HG03135 (cell line): ENCODE results near the gene SMURF1.

Experiments used
- ATAC-seq: cut with Tn5 transposase; IDR thresholded peaks from one replicate; pipeline ENCODE4 v1.9.1; 2021; ENCODE audit warnings: mild to moderate bottlenecking, moderate library complexity; ENCODE audit not compliant: unreplicated experiment

Gene SMURF1

GRCh38 chr7:99141841-99142726, 1.8 kb downstream of the SMURF1 start:
- ATAC-seq: no peak

DNA sequence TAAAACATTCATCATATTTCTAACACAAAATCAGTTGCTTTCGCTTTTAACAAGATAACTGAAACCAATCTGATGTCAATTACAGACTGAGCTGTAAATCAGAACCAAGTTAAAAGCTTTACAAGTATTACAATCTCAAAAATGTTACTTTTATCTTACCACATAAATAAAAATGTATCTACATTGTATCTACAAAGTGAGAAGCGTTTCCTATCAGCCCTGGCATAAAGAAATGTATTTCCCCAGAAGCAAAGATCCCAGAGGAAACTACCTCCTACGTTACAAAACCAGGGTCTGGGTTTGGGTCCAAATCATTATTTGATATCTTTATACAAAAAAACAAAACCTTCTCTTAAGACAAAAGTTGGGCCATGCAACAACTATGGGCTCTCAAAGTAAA, 2.6 kb downstream of the SMURF1 start:
- ATAC-seq: no peak

- no peak for ATAC-seq
Observed at GRCh38 chr7:99140813-99141212, 3.1 kb downstream of the SMURF1 start.

GRCh38 chr7:99139036-99139435, 4.9 kb downstream of the SMURF1 start:
- no peak for ATAC-seq

DNA sequence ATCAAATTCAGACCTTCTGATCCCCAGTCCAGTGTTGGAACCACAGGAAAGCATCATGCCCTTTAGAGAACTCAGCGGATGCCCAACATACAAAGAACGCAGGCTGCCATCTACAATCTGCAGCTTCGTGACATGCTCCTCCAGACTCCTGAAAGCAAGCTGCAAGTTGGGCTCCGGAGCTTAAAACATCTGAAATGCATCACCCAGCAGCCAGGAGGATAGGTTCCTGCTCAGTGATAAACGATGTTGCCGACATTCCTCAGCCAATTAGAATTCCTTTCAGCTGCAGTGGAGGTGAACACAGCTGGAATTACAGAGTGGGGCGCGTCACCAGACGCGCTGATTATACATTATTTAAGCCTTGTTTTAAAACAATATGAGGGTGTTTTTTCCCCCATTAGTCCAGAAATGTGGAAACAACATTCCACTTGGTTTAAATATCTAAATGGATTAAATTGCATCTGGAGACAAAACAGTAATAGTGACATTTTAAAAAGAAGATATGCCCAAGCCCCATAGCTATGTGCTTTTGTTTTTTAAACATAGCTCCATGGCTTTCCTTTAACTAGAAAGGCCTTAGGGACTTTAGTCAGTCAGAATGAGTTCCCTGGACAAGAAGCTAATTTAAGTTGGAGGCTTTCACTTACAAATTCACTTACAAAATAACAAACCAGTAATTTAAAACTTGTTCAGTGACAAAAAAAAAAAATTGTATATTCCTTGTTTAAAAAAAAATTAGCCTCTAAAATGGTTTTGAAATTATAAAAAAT, 6.3 kb downstream of the SMURF1 start:
- no peak for ATAC-seq

- no peak for ATAC-seq
Observed at GRCh38 chr7:99135938-99136337, 8.0 kb downstream of the SMURF1 start.

DNA sequence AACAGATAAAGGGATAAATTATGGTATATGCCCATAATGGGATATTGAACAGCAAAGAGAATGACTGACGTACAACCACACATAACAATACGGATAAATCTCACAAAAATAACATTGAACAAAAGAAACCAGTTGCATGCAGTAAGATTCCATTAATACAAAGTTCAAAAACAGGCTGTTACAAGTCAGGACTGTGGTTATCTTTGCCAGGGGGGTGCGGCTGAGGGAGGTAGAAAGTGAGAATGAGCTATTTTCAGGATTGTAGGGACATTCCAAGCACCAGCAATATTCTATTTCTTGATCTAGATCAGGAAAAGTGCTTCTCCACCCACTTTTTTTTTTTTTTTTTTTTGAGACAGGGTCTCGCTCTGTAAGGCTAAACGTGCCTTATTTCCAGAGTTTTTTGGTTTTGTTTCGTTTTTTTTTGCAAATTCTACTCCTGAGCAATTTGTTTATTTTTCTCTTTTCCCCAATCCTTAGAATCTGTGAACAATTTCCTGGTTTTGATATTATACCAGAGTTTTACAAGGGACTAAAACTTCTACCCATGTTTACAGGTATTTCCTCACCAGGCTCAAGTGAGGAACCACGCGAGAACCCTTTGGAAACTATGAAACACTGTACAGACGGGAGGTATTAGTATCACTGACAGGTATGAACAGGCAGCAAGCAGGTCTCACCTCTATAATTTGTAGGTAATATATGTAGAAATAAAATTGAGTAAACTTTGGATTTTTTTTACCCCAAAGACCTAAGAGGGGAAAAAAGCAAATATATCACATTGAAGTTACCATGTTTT, 9.9 kb downstream of the SMURF1 start:
- ATAC-seq: no peak

GRCh38 chr7:99132595-99133321, 11.2 kb downstream of the SMURF1 start:
- no peak for ATAC-seq

- no peak for ATAC-seq
Observed at GRCh38 chr7:99131290-99131689, 12.6 kb downstream of the SMURF1 start.

DNA sequence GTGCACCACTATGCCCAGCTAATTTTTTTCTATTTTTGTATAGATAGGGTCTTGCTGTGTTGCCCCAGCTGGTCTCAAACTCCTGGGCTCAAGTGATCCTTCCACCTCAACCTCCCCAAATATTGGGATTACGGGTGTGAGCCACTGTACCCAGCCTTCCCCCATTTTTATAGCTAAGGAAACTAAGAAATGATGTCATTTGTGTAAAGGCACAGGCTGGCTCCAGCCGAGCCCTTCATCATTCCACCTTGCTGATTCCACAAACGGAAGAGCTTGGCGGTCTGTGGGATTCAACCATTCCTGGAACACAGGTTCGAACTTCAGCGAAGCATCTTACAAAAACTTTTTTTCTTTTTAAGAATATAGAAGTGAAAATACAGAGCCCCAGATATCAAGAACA, 14.4 kb downstream of the SMURF1 start:
- ATAC-seq: no peak

GRCh38 chr7:99129001-99129400, 14.9 kb downstream of the SMURF1 start:
- no peak for ATAC-seq

DNA sequence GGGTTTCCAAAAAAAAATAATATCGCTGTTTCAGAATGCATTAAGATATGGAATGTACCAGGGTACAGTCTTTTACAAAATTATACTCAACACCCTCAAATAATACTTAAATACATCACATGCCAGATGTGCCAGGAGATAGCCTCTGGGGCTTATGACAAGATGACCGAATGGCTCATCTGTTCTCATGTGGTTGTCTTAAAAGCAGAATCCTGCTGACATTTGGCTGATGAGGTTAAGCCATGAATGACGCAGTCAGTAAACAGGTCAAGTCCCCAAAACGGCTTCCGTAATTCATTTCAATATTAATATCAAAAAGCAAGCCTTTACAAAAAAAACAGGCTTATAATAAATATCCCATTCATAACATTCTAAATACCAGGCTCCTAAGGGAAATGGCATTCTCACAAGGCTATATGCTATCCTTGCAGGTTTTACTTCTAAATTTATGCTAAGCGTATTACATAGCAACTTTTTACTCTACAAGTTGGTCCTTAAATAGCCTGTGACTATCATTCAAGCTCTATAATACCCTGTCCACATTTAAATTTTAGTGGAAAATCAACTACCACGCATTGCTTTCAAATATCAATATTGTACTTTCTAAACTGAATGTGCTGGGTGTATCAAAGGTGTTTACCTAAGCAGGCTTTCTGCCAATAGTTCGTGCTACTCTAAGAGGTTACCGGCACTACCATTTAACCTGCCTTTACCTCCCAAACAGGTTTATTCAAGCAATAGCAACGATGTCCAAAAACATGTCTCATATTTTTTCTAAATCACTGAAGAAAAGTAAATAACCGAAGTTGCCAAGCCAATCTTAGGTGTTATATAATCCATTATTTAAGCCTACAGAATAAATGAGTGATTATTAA, 15.6 kb downstream of the SMURF1 start:
- no peak for ATAC-seq

DNA sequence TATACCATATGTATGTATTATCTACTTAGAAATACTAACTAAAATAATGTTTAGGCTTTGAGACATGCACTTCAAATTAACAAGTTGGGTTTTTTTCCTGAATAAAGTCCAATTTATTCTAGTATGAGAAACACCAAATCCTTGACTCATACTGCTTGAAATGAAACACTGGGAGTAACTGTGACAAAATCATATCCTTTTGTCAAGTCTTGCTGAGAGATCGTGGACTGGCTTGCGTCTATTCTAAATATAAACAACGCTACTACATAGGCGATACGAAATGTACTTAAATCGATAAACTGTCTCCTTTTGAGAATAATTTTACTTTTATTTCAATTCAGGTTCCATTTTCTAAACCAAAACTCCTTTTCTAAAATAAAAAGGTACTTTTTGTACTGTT, 16.3 kb downstream of the SMURF1 start:
- no peak for ATAC-seq

DNA sequence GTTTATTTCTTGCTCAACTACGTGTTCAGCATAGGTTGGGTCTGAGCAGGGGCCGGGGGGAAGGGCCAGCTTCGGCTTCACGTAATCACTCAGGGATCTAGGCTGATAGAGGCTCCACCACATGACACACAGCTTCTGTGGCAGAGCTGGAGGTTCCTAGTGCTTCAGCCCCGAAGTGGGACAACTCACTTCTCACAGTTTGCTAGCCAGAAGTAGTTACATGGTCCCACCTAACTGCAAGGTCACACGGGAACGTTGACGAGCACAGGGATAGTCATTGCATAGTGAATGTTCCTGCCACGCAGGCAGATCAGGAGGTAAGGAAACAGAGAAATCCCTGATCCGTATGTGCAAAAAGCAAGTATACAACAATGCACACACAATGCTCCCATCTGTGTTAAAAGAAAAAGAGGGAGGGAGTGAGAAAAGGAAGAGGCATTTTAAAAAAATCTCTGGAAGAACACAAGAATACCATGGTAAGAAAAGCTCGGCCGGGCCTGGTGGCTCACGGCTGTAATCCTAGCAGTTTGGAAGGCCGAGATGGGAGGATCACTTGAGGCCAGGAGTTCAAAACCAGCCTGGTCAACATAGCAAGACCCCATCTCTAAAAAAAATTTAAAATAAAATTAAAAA, 16.9 kb downstream of the SMURF1 start:
- no peak for ATAC-seq

DNA sequence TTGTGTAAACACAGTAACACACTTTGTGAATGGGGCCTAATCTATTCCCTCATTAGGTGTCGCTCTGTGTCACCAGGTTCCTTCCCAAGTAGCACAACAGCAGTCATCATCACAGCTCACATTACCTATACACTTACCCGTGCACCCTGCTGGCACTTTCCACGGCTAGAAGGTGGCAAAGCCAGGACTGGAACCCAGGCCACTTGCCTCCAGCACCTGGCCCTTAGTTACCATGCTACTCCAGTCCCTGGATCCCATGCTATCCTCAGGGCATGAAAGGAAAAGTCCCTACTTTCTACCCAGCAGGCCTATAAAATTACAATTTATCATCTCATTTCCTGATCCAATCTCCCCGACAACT, 18.4 kb downstream of the SMURF1 start:
- no peak for ATAC-seq

GRCh38 chr7:99124751-99125504, 19.0 kb downstream of the SMURF1 start:
- ATAC-seq: no peak

DNA sequence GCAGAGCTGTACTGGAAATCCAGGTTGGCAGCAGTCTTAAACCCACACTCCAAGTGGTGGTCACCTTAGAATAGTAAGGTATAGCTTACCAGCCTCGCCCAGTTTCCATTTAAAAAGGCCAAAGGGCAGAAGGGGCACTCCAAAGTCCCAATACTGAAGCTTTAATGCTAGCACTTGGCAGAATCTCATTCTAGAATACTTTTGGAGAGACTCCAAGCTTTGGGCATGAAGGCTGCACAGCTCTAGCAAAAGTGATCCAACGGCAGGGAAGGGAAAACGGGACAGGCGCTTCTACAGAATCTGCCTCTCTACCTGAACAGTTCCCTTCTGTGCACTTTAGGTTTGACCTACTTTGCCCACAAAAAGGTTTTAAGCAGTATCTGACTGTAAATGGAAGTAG, 19.7 kb downstream of the SMURF1 start:
- no peak for ATAC-seq

DNA sequence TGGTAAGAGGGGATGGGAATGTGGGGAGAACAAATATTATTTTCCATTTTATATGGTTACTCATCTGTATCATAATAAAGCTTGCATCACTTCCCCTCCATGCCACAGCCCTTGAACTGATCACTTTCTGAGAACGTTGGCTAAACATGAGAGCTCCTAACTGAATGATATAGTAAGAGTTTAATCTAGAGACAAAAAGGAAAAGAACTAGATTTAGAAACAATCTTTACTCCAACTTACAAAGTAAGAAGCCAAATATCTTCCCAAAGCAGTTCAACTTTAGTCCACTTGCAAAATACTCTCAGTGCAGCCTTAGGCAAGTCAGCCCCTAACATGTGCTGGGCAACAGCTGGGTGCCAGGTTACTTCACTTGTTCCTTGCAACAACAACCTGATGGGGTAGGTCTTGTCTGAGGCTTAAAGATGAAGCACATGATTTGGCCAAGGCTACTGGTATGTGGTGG, 20.3 kb downstream of the SMURF1 start:
- no peak for ATAC-seq

GRCh38 chr7:99122762-99123161, 21.1 kb downstream of the SMURF1 start:
- no peak for ATAC-seq
